NAMALWA (cell line): Measurements from ENCODE around the gene RASGRP3.
"Not testable (repeated sequence)": the region's sequence is repeated elsewhere in the genome, so short reads cannot be mapped to it uniquely, and the experiment has no call there.

Experiments
- DNase-seq: peaks from one replicate; pipeline ENCODE4 v3.0.0-alpha.2; 2015; ENCODE audit warnings: low spot score

The RASGRP3 gene

DNA sequence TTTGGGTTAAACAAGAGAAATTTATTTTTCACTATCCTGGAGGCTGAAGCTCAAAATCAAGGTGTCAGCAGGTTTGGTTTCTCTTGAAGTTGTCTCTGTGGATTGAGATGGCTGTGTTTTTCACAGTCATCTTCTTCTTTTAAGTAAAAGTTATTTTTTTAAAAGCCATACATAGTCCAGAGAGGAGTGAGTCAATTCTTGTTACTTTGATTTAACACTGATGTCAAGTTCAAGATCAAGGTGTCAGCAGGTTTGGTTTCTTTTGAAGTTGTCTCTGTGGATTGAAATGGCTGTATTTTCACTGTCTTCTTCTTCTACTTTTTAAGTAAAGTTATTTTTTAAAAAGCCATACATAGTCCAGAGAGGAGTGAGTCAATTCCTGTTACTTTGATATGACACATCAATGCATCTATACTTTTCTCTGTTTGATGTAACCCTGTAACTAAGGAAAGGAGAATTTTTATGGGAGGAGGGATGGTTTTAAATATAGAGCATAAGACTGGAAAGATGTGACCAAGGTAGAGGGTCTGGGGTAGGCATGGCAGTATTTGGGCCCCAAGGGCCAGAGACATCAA is 22.5 kb upstream of the RASGRP3 start:
- DNase-seq: no peak

DNA sequence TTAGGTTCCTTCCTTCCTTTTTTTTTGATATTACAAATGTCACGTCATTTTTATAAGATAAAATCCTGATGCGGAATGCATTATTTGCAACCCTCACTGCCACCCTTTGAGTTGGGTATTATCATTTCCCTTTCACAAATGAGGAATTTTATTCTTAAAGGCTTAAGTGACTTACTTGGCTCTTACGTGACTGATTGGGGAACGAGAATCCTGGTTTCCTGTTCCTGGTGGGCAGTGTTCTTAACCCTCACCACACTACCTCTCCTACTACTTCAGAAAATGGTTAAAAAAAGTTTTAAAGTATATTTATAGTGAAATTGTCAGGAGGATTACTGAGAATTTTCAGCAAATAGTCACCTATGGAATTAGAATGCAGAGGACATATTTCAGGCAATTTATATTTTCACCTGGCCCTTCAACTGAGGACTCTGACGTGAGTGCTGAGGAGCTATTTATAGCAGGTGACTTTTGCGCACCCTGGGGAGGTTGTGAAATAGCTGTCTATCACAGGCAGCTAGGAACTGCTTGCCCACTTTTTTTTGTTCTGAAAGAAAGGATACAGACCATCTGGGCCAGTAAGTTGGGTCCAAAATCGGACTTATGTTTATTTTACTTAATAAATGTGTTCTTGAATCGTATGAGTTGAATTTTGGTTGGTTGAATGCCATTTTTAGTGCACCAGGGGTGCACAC is 18.7 kb upstream of the RASGRP3 start:
- DNase-seq: peak; percentile 28

DNA sequence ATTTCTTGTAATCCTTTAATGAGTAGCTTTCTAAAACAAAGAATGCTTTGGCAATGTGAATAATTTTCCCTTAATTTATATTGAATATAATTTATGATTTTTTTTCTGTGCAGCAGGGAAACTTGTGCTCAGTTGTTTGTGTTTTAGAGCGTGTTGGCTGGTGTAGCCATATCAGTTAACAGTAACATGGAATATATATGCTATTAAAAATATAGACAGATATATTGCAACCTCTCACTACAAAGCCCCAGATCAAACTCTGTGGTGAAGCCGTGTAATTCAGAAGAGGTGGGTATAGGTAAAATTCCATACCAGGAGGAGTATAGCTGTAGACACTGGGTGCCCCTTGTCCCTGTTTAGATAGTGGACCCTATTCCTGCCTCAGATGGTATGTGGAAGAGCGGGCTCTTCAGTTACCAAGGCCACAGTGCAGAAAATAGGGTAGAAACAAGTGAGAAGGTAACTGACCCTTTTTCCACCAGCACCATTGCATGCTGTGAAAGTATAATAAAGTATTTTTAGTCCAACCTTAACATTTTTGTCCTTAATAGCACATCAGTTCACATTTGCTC is 18.1 kb upstream of the RASGRP3 start:
- DNase-seq: no peak

GRCh38 chr2:33459745-33460144 is 16.7 kb upstream of the RASGRP3 start:
- no peak for DNase-seq

- not testable (repeated sequence) for DNase-seq
These were observed 13.9 kb upstream of the RASGRP3 start for GRCh38 chr2:33462512-33462911.

- no peak for DNase-seq
These were observed 9.0 kb upstream of the RASGRP3 start for GRCh38 chr2:33467413-33467812.

DNA sequence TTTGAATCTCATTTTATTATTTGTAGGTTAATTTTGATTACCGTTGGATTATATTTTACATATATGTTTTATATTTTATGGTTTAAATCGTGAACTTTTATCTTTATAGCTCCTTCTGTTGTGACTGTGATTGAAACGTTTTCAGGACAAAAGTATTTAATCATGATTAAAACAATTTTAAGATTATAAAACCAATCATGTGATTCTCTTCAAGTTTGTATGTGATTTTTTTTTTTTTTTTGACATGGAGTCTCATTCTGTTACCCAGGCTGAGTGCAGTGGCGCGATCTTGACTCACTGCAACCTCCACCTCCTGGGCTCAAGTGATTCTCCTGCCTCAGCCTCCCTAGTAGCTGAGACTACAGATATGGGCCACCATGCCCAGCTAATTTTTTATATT is 7.2 kb upstream of the RASGRP3 start:
- no peak for DNase-seq

- DNase-seq: peak; percentile 95
These were observed 972 bp upstream of the RASGRP3 start for GRCh38 chr2:33475224-33476130.

DNA sequence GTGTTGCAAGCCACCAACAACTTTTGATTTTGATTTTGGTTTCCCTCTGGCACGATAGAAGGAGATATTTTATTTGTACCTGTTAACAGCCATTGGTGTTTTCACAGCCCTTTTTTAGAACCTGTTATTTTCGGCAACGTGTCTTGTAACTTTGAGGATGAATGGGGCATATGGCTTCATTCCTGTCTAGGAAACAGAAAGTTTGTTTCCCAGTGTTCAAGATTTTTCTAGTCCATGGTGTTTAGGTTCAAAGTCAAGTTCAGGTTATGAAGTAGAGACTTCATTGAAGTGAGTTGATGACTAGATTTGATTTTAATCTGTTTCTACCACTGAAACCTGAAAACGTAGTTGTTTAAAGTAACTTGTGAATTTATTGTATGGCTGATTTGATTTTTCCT is 343 bp downstream of the RASGRP3 start:
- DNase-seq: no peak

- peak; percentile 84 for DNase-seq
These were observed 1.3 kb downstream of the RASGRP3 start for GRCh38 chr2:33477473-33478468.

- DNase-seq: peak; percentile 70
These were observed 2.7 kb downstream of the RASGRP3 start for GRCh38 chr2:33478968-33479731.

- no peak for DNase-seq
These were observed 6.1 kb downstream of the RASGRP3 start for GRCh38 chr2:33482518-33482917.

DNA sequence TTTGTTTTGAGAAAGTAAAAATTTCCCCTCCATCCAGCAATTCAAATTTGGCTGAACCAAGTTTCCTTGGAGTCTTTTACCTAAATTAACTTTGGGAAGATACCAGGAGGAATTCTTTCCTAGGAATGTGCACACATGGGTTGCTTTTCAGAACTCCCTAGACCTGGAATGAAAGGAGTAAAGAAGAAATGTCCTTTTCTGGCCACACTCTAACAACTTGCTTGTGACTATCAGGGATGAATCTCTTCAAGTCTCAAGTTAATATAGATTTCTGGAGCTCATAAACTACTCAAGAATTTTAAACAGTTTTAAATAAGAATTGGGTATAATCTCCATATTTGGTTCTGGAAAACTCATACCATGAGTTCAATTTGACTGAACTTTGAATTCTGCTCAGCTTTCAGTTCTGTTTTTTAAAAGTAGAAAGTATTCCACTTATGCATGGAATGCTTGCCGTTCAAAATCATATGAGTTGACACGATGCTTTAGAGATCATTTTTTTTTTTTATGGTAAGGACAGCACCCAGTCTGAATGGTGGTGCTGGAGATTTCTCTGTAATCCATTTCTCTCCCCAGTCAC is 7.7 kb downstream of the RASGRP3 start:
- peak; percentile 25 for DNase-seq

- DNase-seq: no peak
These were observed 8.6 kb downstream of the RASGRP3 start for GRCh38 chr2:33485051-33485450.

- DNase-seq: no peak
These were observed 10.1 kb downstream of the RASGRP3 start for GRCh38 chr2:33486544-33486943.

DNA sequence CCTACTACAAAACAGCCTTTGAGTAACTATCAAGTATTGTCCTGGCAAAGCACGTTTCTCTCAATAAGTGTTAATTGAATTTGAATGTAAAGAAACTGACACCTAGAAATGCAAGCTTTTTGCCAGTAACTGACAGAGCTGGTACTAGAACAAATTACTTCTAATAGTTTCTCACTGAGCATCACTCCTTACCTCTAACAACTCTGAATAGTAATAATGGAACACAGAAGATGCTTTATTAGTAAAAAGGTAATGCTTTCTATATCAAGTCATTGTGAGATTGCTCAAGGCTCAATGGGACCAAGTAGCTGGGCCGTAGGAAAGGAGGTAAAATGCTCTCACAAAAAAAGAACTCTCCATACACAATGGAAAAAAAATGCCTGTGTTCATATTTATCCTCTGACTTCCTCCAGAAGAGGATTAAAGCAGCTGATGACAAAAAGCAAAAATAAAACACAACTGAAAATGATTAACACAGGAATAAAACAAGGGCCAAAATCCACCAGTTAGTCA is 11.8 kb downstream of the RASGRP3 start:
- DNase-seq: no peak

- peak; percentile 29 for DNase-seq
These were observed 12.5 kb downstream of the RASGRP3 start for GRCh38 chr2:33488715-33489540.

GRCh38 chr2:33489835-33490431 is 13.5 kb downstream of the RASGRP3 start:
- peak; percentile 50 for DNase-seq
